SK-N-MC (cell line): ENCODE measurements around the gene SMIM8.

Experiments
- DNase-seq: peaks from one replicate; pipeline ENCODE4 v3.0.0-alpha.2; 2011; ENCODE audit warnings: low read depth, low spot score
- H3K27ac ChIP-seq: fragments of 200-600 bp; sonication (generic); 2 replicates; pipeline ENCODE4 v1.5.1; 2016; ENCODE audit warnings: mixed run types
- H3K36me3 ChIP-seq: fragments of 200-600 bp; sonication (generic); 2 replicates; pipeline ENCODE4 v1.6.1; 2017; ENCODE audit warnings: antibody characterized with exemption, low read length, mixed read lengths; ENCODE audit not compliant: insufficient read depth
- H3K4me3 ChIP-seq: fragments of 200-600 bp; sonication (generic); 2 replicates; pipeline ENCODE4 v1.5.1; 2016
- H3K9ac ChIP-seq: fragments of 200-600 bp; sonication (generic); 2 replicates; pipeline ENCODE4 v1.8.0; 2017; ENCODE audit warnings: mixed run types, mixed read lengths; ENCODE audit not compliant: insufficient read length
- H3K9me3 ChIP-seq: fragments of 200-600 bp; sonication (generic); 2 replicates; pipeline ENCODE4 v1.6.1; 2017; ENCODE audit warnings: low read depth, mild to moderate bottlenecking, antibody characterized with exemption, low read length, moderate library complexity, mixed read lengths
- EZH2 ChIP-seq: fragments of 200-600 bp; sonication (generic); IDR thresholded peaks from one replicate; pipeline ENCODE4 v1.6.1; 2017; ENCODE audit warnings: antibody characterized with exemption
- FOXP2 ChIP-seq: optimal IDR thresholded peaks from 2 replicates; pipeline ENCODE3; 2011; ENCODE audit warnings: mild to moderate bottlenecking, moderate library complexity; ENCODE audit not compliant: insufficient read depth; ENCODE audit errors: extremely low read length, control extremely low read depth
- POLR2AphosphoS5 ChIP-seq: IDR thresholded peaks from 2 replicates; pipeline ENCODE4 v1.6.1; 2012; ENCODE audit warnings: mild to moderate bottlenecking, low read depth, low read length, borderline replicate concordance

SMIM8 gene, protein sequence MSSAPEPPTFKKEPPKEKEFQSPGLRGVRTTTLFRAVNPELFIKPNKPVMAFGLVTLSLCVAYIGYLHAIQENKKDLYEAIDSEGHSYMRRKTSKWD

DNA sequence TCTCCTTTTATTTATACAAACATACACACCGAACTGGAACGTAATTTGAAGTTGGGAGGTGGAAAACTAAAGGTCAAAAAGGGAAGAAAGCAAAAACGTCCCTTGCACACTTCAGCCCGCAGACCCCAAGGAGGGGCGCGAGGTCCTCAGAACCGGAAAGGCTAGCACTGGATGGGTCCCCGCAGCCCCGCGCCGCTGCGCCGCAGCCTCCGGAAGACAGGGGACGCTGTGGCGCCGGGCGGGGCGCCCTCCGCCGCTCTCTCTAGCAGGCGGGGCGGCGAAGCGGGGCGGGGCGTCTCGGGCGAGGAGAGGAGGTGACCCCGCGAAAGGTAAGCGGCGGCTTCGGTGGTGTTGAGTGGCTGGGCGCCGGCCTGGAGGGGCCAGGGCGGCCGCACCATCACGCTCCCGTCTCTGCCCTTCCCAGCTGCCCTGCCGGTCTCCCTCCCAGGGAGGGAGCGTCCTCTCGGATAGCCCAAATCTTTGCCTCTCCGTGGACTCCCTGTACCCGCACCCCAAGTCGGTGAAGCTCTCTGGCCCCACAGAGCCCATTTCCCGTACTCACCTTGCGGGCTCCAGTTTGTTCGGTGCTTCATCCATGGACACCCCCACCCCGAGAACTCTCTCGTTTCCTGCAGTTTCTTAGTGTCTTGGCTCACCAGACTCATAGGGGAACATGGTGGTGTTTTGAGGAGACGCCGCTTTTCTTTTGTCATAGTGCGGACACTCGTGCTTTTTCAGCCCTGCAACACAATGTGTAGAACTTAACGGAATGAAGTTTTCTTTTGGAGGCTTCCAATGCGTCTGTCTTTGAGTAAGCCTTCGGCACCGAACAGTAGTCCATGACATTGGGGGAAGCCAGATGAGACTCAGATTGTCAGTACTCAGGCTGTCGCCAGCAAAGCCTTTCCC lies at the start of gene SMIM8:
Gene SMIM8, plus strand, starts transcription at position 285 of the 909 bp plus-strand sequence. CDS start 14,444 bp downstream, outside the sequence.
- Histone ChIP-seq H3K9me3 (no peaks in the 10 kb centered on the region), H3K27ac (no peak within 1 kb of the TSS), H3K9ac (peak within 1 kb of the TSS; percentile 86), H3K4me3 (peak within 1 kb of the TSS; percentile 88), H3K36me3 (no peaks in the 10 kb centered on the region)
- DNase-seq = no peak
- TF ChIP-seq FOXP2 = no peak
- peak; percentile 92 for TF ChIP-seq POLR2AphosphoS5

DNA sequence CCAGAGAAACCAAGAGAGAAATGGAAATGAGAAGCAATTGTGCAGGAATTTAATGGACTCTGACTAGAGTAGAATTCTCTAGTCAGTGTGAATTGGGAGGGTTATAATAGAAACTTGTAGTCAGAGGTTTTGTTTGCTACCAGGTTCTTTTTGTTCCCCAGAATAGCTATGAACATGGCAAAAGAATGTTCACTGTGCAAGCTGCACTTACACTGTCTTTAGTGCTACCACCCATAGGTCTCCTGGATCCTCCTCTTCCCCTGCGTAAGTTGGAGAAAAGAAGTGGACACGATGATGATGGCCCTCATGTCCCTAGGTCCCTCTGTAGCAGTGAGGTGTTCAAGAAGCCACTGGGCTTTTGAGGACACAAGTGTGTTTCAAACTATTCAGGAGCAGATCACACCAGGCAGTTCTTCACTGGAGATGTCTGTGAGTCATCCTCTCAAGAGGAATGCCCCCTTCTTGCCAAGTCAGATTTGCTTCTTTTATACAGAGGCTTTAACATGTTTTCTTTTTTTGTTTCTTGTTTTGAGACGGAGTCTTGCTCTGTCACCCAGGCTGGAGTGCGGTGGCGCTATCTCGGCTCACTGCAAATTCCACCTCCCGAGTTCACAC lies 47.6 kb upstream of the SMIM8 start:
- H3K4me3 ChIP-seq = no peak overlapping the region
- H3K36me3 ChIP-seq = no peaks in the 10 kb centered on the region
- no peak for DNase-seq
- no peak overlapping the region for H3K27ac ChIP-seq
- TF ChIP-seq EZH2 = no peak
- no peak for TF ChIP-seq FOXP2
- no peak for TF ChIP-seq POLR2AphosphoS5
- H3K9ac ChIP-seq = no peak overlapping the region
- H3K9me3 ChIP-seq = no peaks in the 10 kb centered on the region

DNA sequence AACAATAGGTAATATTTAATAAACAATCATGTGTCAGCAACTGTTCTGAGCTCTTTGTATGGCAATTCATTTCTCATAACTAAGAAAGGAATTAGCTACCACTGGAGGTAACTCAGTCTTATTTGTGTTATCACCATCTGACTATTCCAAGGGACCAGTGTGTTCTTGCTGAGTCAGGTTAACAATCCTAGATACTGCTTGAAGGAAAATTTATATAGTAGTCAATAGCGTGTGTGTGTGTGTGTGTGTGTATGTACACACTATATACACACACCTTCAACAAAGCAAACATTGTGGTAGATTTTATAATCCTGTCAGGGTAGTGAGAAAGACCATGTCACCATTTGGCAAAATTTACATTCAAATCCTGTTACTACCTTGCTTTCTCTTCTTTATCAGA lies 45.8 kb upstream of the SMIM8 start:
- Histone ChIP-seq H3K36me3 (no peaks in the 10 kb centered on the region), H3K9me3 (no peaks in the 10 kb centered on the region), H3K9ac (no peak overlapping the region), H3K4me3 (no peak overlapping the region), H3K27ac (no peak overlapping the region)
- no peak for TF ChIP-seq POLR2AphosphoS5
- TF ChIP-seq FOXP2 = no peak
- TF ChIP-seq EZH2 = no peak
- DNase-seq = no peak

DNA sequence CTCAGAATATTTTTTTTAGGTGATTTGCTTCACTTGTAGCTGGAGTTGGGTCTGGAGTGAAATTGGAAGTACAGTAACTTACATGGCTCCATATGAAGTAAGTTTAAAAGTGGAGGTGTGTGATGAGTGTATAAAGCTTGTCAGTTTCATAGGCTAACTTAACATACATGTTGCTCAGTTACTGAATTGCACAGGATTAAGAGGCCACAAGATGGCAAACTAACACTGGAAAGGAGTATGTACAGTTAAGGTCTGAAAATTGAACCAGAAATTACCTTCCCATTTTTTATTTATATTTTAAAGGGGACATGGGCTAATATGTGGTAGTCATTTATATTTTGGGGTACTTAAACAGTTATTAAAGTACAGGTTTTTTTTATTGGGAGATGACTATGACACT lies 45.3 kb upstream of the SMIM8 start:
- TF ChIP-seq POLR2AphosphoS5 (no peak), FOXP2 (no peak), EZH2 (no peak)
- no peaks in the 10 kb centered on the region for H3K36me3 ChIP-seq
- H3K27ac ChIP-seq = no peak overlapping the region
- no peak for DNase-seq
- H3K9ac ChIP-seq = no peak overlapping the region
- H3K9me3 ChIP-seq = no peaks in the 10 kb centered on the region
- H3K4me3 ChIP-seq = no peak overlapping the region

DNA sequence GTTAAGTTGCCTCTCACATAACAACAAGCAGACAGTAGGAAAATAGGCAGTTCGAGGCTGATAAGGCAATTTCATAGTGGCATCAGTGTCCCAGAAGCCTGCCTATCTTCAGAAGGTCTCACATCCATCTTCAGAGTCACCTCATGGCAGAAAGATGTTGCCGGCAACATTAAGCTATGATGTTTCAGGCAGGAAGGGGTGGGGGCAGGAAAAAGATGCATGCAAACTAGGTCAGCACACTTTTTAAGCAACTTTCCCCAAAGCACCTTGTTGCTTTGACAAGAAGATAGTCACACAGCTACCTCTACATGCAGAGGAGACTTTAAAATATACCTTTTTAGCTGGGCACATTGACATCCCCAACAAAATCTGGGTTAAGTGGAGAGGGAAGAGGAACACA lies 43.2 kb upstream of the SMIM8 start:
- DNase-seq = no peak
- H3K9me3 ChIP-seq = no peaks in the 10 kb centered on the region
- no peak overlapping the region for H3K9ac ChIP-seq
- no peak for TF ChIP-seq FOXP2
- no peak for TF ChIP-seq EZH2
- TF ChIP-seq POLR2AphosphoS5 = peak; percentile 19; the same call in 1 of the 2 replicates
- H3K4me3 ChIP-seq = no peak overlapping the region
- H3K36me3 ChIP-seq = no peaks in the 10 kb centered on the region
- H3K27ac ChIP-seq = no peak overlapping the region

DNA sequence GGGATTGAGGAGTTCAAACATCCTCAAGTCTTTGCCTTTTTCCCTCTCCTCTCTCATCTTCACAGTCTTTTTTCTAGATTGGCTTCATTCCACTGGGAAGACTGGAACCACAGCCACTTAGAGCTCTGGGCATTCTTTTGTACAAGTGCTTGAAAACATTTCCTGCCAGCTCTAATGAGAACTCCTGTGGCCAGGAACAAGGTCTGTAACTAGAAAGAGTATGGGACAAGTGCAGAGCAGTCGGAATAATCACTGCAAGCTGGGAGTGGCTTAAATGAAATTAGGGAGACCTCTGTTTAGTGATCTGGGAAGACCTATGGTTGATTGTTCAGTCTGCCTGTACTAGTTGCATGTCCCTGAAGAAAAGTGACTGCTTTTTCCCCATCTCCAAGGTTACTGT lies 41.0 kb upstream of the SMIM8 start:
- Histone ChIP-seq H3K36me3 (no peaks in the 10 kb centered on the region), H3K4me3 (no peak overlapping the region), H3K27ac (no peak overlapping the region), H3K9ac (no peak overlapping the region), H3K9me3 (no peaks in the 10 kb centered on the region)
- TF ChIP-seq POLR2AphosphoS5 = no peak
- TF ChIP-seq EZH2 = no peak
- no peak for TF ChIP-seq FOXP2
- no peak for DNase-seq

DNA sequence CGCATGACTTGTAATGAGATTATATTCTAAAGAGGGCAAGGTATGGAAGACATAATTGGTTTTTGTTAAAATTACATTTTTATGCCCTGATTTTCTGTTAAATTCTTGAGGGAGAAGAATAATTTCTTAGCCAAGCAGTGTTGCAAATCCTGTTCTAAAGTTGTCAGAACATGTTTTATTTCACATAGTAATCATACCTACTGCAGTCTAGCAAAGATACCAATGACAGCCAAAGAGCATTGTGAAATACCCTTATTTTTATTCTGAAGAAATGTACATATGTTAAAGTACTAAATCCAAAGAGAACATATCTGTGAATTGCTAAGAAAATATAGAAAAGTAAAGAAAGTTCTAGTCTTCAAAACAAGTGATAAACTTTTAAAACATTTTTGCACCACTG lies 39.6 kb upstream of the SMIM8 start:
- H3K9me3 ChIP-seq = no peaks in the 10 kb centered on the region
- no peak overlapping the region for H3K9ac ChIP-seq
- DNase-seq = no peak
- H3K27ac ChIP-seq = no peak overlapping the region
- TF ChIP-seq FOXP2 (no peak), EZH2 (no peak), POLR2AphosphoS5 (no peak)
- H3K4me3 ChIP-seq = no peak overlapping the region
- no peaks in the 10 kb centered on the region for H3K36me3 ChIP-seq

DNA sequence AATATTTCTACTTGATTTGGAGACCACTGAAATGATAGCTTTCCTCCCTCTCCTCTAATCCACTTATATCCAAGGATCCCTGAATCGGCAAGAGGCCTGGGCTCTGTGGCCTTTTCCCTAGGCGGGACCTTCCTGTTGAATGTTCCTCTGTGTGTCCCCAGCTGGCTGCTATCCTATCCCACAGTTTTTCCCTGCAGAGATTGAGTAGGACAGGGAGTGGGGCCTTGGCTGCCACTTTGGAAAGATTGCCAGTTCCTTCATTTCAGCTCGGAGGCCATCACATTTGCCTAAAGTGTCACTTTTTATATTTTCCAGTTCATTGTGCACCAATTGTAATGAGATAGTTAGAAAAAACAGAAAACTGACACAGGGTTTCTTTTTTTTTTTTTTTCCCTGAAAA lies 38.9 kb upstream of the SMIM8 start:
- no peak for DNase-seq
- no peak for TF ChIP-seq EZH2
- TF ChIP-seq POLR2AphosphoS5 = no peak
- no peak for TF ChIP-seq FOXP2
- H3K9ac ChIP-seq = no peak overlapping the region

DNA sequence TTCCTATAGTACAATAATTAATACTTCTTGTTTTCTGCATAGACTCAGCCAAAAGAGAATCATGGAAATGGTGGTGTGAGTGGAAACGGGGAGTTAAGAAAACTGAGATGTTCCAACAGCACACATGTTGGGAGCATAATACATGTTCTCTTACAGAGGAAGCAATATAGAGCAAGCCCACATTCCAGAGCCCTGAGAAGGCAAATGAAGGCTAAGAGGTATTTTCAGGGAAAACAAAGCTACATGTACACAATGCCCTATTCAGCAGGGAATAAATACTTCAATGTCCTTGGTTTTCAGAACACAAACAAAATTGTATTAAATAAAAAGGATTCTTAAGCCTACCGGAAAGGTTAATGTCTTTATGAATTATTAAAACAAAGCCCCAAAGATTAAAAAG lies 35.1 kb upstream of the SMIM8 start:
- no peak for DNase-seq
- H3K9ac ChIP-seq = no peak overlapping the region
- TF ChIP-seq POLR2AphosphoS5 (no peak), EZH2 (no peak), FOXP2 (no peak)
- H3K27ac ChIP-seq = no peak overlapping the region
- H3K9me3 ChIP-seq = no peaks in the 10 kb centered on the region
- H3K36me3 ChIP-seq = no peaks in the 10 kb centered on the region
- H3K4me3 ChIP-seq = no peak overlapping the region

More for the DNA sequence above, 38.9 kb upstream of the SMIM8 start:
- H3K27ac ChIP-seq = no peak overlapping the region
- H3K4me3 ChIP-seq = no peak overlapping the region
- no peaks in the 10 kb centered on the region for H3K9me3 ChIP-seq
- no peaks in the 10 kb centered on the region for H3K36me3 ChIP-seq
